ENCODE measurements around the gene ZNF791.

ZNF791 gene

DNA sequence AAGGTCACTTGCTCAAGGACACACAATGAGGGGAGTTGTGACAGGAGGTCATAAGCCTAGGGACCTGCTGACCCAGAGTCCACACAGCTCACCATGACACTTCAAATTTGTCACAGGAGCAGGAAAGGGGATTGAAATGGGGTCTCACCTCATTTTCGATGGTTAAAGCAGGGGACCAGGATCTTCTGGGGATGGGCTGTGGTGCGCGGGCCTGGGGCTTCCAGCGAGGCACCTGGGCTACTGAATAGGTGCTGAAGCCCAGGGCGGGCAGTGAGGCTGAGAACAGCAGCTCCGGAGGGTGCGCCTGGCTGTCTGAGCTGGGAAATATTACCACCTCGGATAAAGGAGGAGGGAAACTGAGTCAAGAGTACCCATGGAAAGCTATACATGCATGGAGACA is 44.8 kb downstream of the ZNF791 start:
- Histone ChIP-seq H3K27me3 (no peaks in the 10 kb centered on the region), H3K4me1 (no peaks in the 10 kb centered on the region), H3K4me3 (no peak overlapping the region), H3K9me3 (no peaks in the 10 kb centered on the region), H3K27ac (no peak overlapping the region), H3K36me3 (peaks cover 32 to 80% (median 50%) of the 10 kb centered on the region in 3 donors)
- intact Hi-C loops (cut with DNase I; ENCODE audit: low total_unique reads), result no loop called here
- TF ChIP-seq, protein P1, sequence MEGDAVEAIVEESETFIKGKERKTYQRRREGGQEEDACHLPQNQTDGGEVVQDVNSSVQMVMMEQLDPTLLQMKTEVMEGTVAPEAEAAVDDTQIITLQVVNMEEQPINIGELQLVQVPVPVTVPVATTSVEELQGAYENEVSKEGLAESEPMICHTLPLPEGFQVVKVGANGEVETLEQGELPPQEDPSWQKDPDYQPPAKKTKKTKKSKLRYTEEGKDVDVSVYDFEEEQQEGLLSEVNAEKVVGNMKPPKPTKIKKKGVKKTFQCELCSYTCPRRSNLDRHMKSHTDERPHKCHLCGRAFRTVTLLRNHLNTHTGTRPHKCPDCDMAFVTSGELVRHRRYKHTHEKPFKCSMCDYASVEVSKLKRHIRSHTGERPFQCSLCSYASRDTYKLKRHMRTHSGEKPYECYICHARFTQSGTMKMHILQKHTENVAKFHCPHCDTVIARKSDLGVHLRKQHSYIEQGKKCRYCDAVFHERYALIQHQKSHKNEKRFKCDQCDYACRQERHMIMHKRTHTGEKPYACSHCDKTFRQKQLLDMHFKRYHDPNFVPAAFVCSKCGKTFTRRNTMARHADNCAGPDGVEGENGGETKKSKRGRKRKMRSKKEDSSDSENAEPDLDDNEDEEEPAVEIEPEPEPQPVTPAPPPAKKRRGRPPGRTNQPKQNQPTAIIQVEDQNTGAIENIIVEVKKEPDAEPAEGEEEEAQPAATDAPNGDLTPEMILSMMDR (IDR thresholded peaks at IDR 0.05), result no peak
- DNase-seq, result no peak

DNA sequence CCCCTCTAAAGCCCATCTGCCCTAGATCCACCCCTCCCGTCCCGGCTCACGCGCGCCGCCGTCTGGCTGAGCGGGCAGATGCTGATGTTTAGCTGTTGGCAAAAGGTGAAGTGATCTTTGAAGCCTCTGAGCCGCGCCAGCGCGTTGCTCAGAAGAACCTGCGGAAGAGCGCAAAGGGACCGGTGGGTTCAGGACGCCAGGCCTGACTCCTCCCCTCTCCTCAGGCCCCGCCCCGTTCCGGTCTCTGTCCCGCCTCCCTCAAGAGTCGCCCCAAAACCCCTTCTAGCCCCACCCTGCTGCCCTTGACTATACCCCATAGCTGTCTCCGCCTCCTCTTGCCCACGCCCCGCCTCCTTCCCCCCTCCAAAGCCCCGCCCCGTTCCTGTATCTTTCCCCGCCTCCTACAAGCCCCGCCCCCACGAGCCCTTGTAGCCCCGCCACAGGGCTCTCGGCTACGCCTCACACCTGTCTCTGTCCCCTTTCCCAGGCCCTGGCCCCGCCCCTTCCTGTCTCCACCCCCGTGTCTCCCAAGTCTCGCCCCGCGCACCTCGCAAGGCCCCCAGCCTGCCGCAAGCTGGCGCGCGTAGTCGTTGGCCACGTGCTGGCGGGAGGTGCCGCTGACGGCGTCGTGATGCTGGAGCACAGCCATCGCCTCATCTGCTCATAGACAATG is 46.3 kb downstream of the ZNF791 start:
- TF ChIP-seq, protein P1 (IDR thresholded peaks at IDR 0.05), result no peak
- intact Hi-C loops (cut with DNase I; ENCODE audit: low total_unique reads), result no loop called here
- Histone ChIP-seq H3K27me3 (no peaks in the 10 kb centered on the region), H3K9me3 (no peaks in the 10 kb centered on the region), H3K36me3 (peaks cover 44 to 89% (median 62%) of the 10 kb centered on the region in 3 donors), H3K27ac (no peak overlapping the region), H3K4me1 (no peaks in the 10 kb centered on the region), H3K4me3 (no peak overlapping the region)
- no peak for DNase-seq

DNA sequence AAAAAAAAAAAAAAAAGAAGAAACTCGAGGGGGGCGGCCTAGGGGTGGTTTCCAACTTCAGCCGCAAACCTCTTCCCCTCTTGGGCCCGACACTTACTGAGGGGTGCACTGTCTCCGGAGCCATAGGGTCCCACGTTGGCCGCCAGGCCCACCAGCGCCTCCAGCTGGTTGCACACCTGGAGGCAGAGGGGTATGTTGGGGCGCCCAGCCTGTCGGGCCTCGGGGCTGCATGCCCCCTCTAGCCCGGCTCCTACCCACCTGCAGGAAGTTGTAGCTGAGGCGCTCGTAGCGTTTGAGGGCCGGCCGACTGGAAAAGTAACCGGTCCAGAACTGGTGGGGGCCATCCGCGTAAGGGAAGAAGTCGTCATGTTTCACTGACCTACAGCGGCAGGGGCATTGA is 47.2 kb downstream of the ZNF791 start:
- Histone ChIP-seq H3K27me3 (no peaks in the 10 kb centered on the region), H3K4me1 (no peaks in the 10 kb centered on the region), H3K36me3 (peaks cover 51 to 94% (median 64%) of the 10 kb centered on the region in 3 donors), H3K27ac (no peak overlapping the region), H3K9me3 (no peaks in the 10 kb centered on the region), H3K4me3 (no peak overlapping the region)
- TF ChIP-seq, protein P1 (IDR thresholded peaks at IDR 0.05), result no peak
- intact Hi-C loops (cut with DNase I; ENCODE audit: low total_unique reads), result no loop called here
- DNase-seq, result no peak

DNA sequence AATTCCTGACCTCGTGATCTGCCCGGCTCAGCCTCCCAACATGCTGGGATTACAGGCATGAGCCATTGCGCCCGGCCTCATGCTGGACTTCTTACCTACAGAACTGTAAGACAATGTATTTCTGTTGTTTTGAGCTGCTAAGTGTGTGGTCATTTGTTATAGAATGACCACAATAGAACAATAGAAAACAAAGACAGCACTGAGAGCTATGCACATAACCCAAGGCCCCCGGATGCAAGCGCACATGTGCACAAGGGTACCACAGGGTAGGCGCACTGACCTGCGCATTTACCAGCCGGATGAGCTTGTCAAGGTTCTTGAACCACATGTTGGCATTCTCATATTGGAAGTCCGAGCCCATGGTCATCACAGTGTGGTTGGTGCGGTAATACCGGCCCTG is 50.3 kb downstream of the ZNF791 start:
- TF ChIP-seq, protein P1 (IDR thresholded peaks at IDR 0.05), result no peak
- no peak for DNase-seq
- no peak overlapping the region for H3K4me3 ChIP-seq
- no peak overlapping the region for H3K27ac ChIP-seq
- H3K9me3 ChIP-seq, result no peaks in the 10 kb centered on the region
- H3K4me1 ChIP-seq, result peaks cover 0 to 12% (median 7%) of the 10 kb centered on the region in 4 donors
- H3K27me3 ChIP-seq, result no peaks in the 10 kb centered on the region
- H3K36me3 ChIP-seq, result peaks cover 41 to 94% (median 67%) of the 10 kb centered on the region in 3 donors
- intact Hi-C loops (cut with DNase I; ENCODE audit: low total_unique reads), result no loop called here

DNA sequence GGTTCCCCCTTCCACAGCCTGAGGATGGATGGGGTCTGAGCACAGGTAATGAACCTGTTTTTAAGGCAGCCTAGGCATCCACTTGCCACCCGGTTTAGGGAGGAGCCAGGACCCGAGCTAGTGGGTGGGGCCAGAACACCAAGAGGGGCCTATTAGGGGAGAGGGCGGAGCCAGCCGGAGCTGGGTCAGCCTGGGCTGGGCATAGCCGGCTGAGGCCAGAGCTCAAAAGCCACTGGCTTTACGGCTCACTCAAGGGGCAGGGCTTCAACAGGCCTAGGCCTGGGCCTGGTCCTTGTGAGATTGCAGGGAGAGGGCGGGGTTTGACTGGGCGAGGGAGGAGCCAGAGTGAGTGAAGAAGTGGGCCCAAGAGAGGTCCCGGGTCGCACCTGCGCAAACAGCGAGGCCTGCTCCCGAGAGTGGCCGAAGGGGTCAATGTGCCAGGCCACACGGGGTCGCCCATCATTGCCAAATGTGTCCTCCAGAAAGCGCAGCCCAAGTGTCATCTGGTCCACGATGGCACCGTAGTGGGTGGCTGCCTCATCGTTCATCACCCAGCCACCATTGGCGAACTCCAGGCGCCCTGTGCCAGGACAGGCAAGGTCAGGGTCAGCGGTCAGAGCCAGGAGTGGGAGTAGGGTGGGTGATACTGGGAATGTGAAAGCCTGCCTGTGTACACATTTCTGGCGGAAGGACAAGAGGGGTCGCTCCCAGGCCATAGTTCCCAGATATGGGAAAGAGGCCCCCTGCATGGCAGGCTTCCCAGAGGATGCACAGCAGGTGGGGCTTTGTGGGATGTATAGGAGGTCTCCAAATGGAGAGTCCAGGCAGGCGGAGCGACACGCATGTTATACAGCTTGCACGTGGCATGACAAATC is 53.9 kb downstream of the ZNF791 start:
- H3K27me3 ChIP-seq, result no peaks in the 10 kb centered on the region
- H3K36me3 ChIP-seq, result peaks cover 27 to 65% (median 35%) of the 10 kb centered on the region in 3 donors
- TF ChIP-seq, protein P1 (IDR thresholded peaks at IDR 0.05), result no peak
- intact Hi-C loops (cut with DNase I; ENCODE audit: low total_unique reads), result no loop called here
- H3K27ac ChIP-seq, result no peak overlapping the region
- H3K9me3 ChIP-seq, result no peaks in the 10 kb centered on the region
- H3K4me1 ChIP-seq, result peaks cover 0 to 39% (median 26%) of the 10 kb centered on the region in 4 donors
- no peak for DNase-seq
- no peak overlapping the region for H3K4me3 ChIP-seq

Data from tibial artery (tissue), 4 donors.